GM12878 (cell line): ENCODE results near the gene PRKN. TPM values are rescaled to one million over a fixed set of nuclear protein-coding genes. Genes with fewer than 3 reads are reported as not detected.

Source experiments
- ATAC-seq: fragments of 200-7000 bp; cut with Tn5 transposase; 3 replicates; pipeline ENCODE4 v1.9.1; 2020; ENCODE audit warnings: mild to moderate bottlenecking, moderate library complexity
- BruUV-seq: library from RNA; stranded (reverse); fragments of 400-500 nt; replicated peaks from 2 replicates; lab custom pipeline; 2021; lab: Mats Ljungman, UMichigan
- CTCF ChIA-PET: fragments of 300-600 bp; sonication (Branson Sonifier 250); formaldehyde crosslinking; extraction: SDS; loops from one replicate; lab custom pipeline; 2021; ENCODE audit warnings: inconsistent platforms; lab: Yijun Ruan, JAX
- POLR2A ChIA-PET: fragments of 350-600 bp; formaldehyde crosslinking; extraction: SDS; loops from one replicate; lab custom pipeline; 2021; ENCODE audit warnings: inconsistent platforms; lab: Charles Lee
- RAD21 ChIA-PET: fragments of 300-600 bp; sonication (Branson Sonifier 250); formaldehyde crosslinking; loops from one replicate; lab custom pipeline; 2023; ENCODE audit warnings: antibody characterized with exemption; ENCODE audit not compliant: unreplicated experiment; lab: Charles Lee
- SMC1A ChIA-PET: fragments of 300-600 bp; sonication (Branson Sonifier 250); formaldehyde crosslinking; loops from one replicate; lab custom pipeline; 2023; ENCODE audit not compliant: unreplicated experiment, uncharacterized antibody; lab: Charles Lee
- DNase-seq: peaks from one replicate; pipeline ENCODE4 v3.0.0-alpha.2; 2011; ENCODE audit warnings: low read depth, low spot score
- FAIRE-seq: peaks from 3 replicates; lab custom pipeline; 2011; peaks lifted over from hg19 to GRCh38; lab: Jason Lieb, UNC
- H2AFZ ChIP-seq: 2 replicates; pipeline ENCODE4 v1.6.0; 2011; ENCODE audit warnings: low read depth, low read length, control low read depth; ENCODE audit not compliant: control insufficient read depth
- H3K27ac ChIP-seq: 2 replicates; pipeline ENCODE4 v1.5.1; 2011; ENCODE audit warnings: control low read depth; ENCODE audit not compliant: control insufficient read depth, insufficient read depth
- H3K27me3 ChIP-seq, 2 experiments: replicated peaks in 1 of 2; 2 replicates each; pipeline versions ENCODE4 v1.6.0 to v1.6.1; 2011; ENCODE audit warnings: low read length in 1 of 2; ENCODE audit not compliant: control insufficient read depth in 2 of 2, insufficient read depth in 2 of 2
- H3K36me3 ChIP-seq, 2 experiments: 2 replicates each; pipeline ENCODE4 v1.5.1; 2011; ENCODE audit warnings: low read length in 1 of 2; ENCODE audit not compliant: control insufficient read depth in 2 of 2, insufficient read depth in 2 of 2
- H3K4me1 ChIP-seq: 2 replicates; pipeline ENCODE4 v1.6.1; 2011; ENCODE audit warnings: mild to moderate bottlenecking, low read length, moderate library complexity, mixed read lengths; ENCODE audit not compliant: control insufficient read depth, insufficient read depth
- H3K4me2 ChIP-seq: 2 replicates; pipeline ENCODE4 v1.6.0; 2011; ENCODE audit warnings: control low read depth; ENCODE audit not compliant: control insufficient read depth, insufficient read depth
- H3K4me3 ChIP-seq: fragments of 200-600 bp; sonication (generic); 2 replicates; pipeline ENCODE4 v1.5.1; 2016
- H3K79me2 ChIP-seq: 2 replicates; pipeline ENCODE4 v1.6.0; 2011; ENCODE audit warnings: low read length; ENCODE audit not compliant: control insufficient read depth, insufficient read depth
- H3K9ac ChIP-seq: 2 replicates; pipeline ENCODE4 v1.8.0; 2011; ENCODE audit warnings: low read length, control low read depth, mixed read lengths; ENCODE audit not compliant: control insufficient read depth, insufficient read depth
- H3K9me3 ChIP-seq: replicated peaks from 3 replicates; pipeline ENCODE4 v1.5.1; 2011; ENCODE audit warnings: mild to moderate bottlenecking, low read length; ENCODE audit not compliant: control insufficient read depth, insufficient read depth
- H4K20me1 ChIP-seq: 2 replicates; pipeline ENCODE4 v1.6.0; 2011; ENCODE audit not compliant: control insufficient read depth, insufficient read depth
- ASH2L ChIP-seq: fragments of 300-600, 200-600 bp; sonication (generic); IDR thresholded peaks from 2 replicates; pipeline ENCODE4 v1.6.1; 2017; ENCODE audit warnings: low read depth, mild to moderate bottlenecking, borderline replicate concordance
- BHLHE40 ChIP-seq, 2 experiments: fragments of 450-650 bp in 1 of 2; IDR thresholded peaks; 2 replicates each; pipeline ENCODE4 v1.6.1; 2011 to 2017; ENCODE audit warnings: low read depth in 2 of 2, borderline replicate concordance in 1 of 2, improper control_type of control experiment in 1 of 2, low read length in 1 of 2, mild to moderate bottlenecking in 1 of 2
- CBX5 ChIP-seq: sonication (generic); IDR thresholded peaks from 2 replicates; pipeline ENCODE4 v1.6.1; 2016; ENCODE audit warnings: low read depth, moderate library complexity, mild to moderate bottlenecking, inconsistent platforms
- MEF2B ChIP-seq: fragments of 450-650 bp; IDR thresholded peaks from 2 replicates; pipeline ENCODE4 v1.6.1; 2018; ENCODE audit warnings: mild to moderate bottlenecking, moderate library complexity; ENCODE audit not compliant: partially characterized antibody, poor library complexity, severe bottlenecking
- NRF1 ChIP-seq: conservative IDR thresholded peaks from 2 replicates; pipeline ENCODE4 v1.6.1; 2011; ENCODE audit warnings: mild to moderate bottlenecking, low read depth, low read length, improper control_type of control experiment
- SIX5 ChIP-seq: IDR thresholded peaks from 2 replicates; pipeline ENCODE4 v1.6.1; 2011; ENCODE audit warnings: mild to moderate bottlenecking, low read depth, low read length, moderate library complexity; ENCODE audit not compliant: severe bottlenecking
- ZNF24 ChIP-seq: fragments of 450-650 bp; IDR thresholded peaks from 2 replicates; pipeline ENCODE4 v1.6.1; 2017; ENCODE audit warnings: antibody characterized with exemption, mild to moderate bottlenecking
- WGBS: methylation state at CpG from one replicate; pipeline ENCODE4 v1.1.6; 2016; ENCODE audit warnings: low lambda C conversion rate; ENCODE audit not compliant: insufficient replicate concordance, insufficient coverage; ENCODE audit errors: missing lambda C conversion rate; 5-methylcytosine and 5-hydroxymethylcytosine counted together
- in situ Hi-C: fragments of 300-500 bp; cut with MboI; formaldehyde crosslinking; loops from 9 replicates; pipeline ENCODE4 v1.14.3; 2018; ENCODE audit warnings: mixed read lengths
- intact Hi-C: fragments of 100-400 bp; cut with micrococcal nuclease; formaldehyde crosslinking; loops from one replicate; pipeline ENCODE4 v1.14.2; 2022; ENCODE audit not compliant: unreplicated experiment
- polyA plus RNA-seq, 11 experiments: library from polyadenylated mRNA; depleted of rRNA in 4 of 11; unstranded in 6 of 11; stranded (reverse) in 5 of 11; fragments of >200 nt; fragmentation: Nextera tagmentation in 4 of 11; fragmentation: Illumina TruSeq in 1 of 11; extraction: Ambion mirVana in 4 of 11; extraction: Trizol in 1 of 11; gene quantifications; 1 replicate in 1 of 11; 2 replicates in 10 of 11; pipeline versions ENCODE4 v1.2.1 to v1.2.3, GENCODE V29; 2011 to 2016; ENCODE audit warnings: inconsistent platforms in 2 of 11, missing spikeins in 2 of 11, low read depth in 1 of 11
- total RNA-seq, 4 experiments: library from RNA; depleted of rRNA in 3 of 4; stranded (reverse); fragments of >200 nt in 3 of 4; fragmentation: Illumina TruSeq in 1 of 4; extraction: Trizol in 1 of 4; gene quantifications; 2 replicates each; pipeline versions ENCODE4 v1.2.1 to v1.2.3, GENCODE V29; 2013 to 2021
- TF ChIP-seq, protein P1 (sequence below): IDR thresholded peaks from 2 replicates; pipeline ENCODE4 v1.6.1; 2012; ENCODE audit warnings: low read length, inconsistent platforms
- TF ChIP-seq, protein P2 (sequence below): fragments of 450-650 bp; IDR thresholded peaks from 2 replicates; pipeline ENCODE4 v1.6.1; 2017; ENCODE audit warnings: mild to moderate bottlenecking, moderate library complexity

PRKN gene
- total and polyA plus RNA-seq, 10 of the 15 experiments (the other 5 are each of a cell fraction or from before 2014, with no cell fraction given), result 0.06 to 0.09 TPM; not detected in 8

DNA sequence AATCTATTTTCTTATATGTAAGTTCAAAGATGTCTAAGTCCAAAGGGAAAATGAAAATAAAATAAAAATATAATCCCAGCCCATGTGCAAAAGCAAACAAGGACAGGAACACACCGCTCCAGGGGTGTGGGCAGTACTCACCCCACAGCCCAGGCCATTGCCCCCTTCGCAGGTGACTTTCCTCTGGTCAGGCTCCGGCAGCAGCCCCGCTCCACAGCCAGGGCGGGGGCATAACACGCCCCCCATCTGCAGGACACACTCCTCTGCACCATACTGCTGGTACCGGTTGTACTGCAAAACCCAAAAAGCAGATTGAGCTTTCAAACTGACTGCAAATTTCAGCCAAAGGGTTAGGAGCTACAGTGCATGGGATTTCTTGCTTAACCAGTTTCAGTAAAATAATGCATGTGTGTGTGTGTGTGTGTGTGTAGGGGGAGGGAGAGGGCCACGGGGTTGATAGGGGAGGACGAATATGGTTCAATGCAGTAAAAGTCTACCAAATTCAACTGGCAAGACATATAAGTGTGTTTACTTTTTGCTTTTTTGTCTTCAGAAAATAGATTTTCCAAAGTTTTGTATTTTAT lies 1178.8 kb downstream of the PRKN start:
- no peak overlapping the region for H3K9ac ChIP-seq
- no peak overlapping the region for H3K27ac ChIP-seq
- H3K9me3 ChIP-seq, result no peaks in the 10 kb centered on the region
- ChIA-PET POLR2A (interaction anchor here (0.6 kb wide), 1 partner anchor 41 kb away, joined by 3 read pairs; no protein-coding TSS in a partner anchor), SMC1A (no interaction called here), CTCF (no interaction called here), RAD21 (no interaction called here)
- H3K27me3 ChIP-seq, result no peaks in the 10 kb centered on the region
- no peak for DNase-seq
- 16% methylated on average over 9 of the region's 9 CpGs for WGBS
- in situ Hi-C loops (no loop called here), intact Hi-C loops (no loop called here)
- no peaks in the 10 kb centered on the region for H4K20me1 ChIP-seq
- no peak overlapping the region for H3K4me2 ChIP-seq
- H2AFZ ChIP-seq, result no peak overlapping the region
- FAIRE-seq, result no peak
- no peaks in the 10 kb centered on the region for H3K79me2 ChIP-seq
- no peaks in the 10 kb centered on the region for H3K4me1 ChIP-seq
- H3K4me3 ChIP-seq, result no peak overlapping the region
- BruUV-seq, result no TSS peak
- no peak for TF ChIP-seq SIX5
- no peak for TF ChIP-seq ASH2L
- TF ChIP-seq, protein P1, sequence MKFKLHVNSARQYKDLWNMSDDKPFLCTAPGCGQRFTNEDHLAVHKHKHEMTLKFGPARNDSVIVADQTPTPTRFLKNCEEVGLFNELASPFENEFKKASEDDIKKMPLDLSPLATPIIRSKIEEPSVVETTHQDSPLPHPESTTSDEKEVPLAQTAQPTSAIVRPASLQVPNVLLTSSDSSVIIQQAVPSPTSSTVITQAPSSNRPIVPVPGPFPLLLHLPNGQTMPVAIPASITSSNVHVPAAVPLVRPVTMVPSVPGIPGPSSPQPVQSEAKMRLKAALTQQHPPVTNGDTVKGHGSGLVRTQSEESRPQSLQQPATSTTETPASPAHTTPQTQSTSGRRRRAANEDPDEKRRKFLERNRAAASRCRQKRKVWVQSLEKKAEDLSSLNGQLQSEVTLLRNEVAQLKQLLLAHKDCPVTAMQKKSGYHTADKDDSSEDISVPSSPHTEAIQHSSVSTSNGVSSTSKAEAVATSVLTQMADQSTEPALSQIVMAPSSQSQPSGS, result no peak
- TF ChIP-seq ZNF24, result no peak
- TF ChIP-seq BHLHE40 (IDR thresholded peaks at IDR 0.05; ENCODE audit: borderline replicate concordance in 1 of 2, low read depth in 2 of 2, low read length in 1 of 2), result no peak
- no peaks in the 10 kb centered on the region for H3K36me3 ChIP-seq
- ATAC-seq, result no peak

DNA sequence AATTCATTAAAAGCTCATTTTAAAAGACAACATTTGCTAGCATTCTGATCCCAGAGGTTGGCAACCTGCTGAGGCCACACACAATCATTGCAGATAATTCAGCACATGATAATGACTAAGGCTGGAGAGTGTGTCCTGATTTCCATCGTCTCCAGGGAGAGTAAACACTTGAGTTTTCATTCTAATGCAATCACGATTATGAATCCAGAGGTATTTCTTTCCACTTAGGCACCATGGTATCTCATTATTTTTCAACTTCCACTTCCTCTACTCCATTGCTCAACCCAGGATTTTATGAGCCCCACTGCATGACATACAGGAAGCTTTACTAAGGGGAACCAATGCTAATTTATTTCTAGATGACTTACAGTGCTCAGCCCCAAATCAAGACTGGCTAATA lies 1179.9 kb downstream of the PRKN start:
- POLR2A ChIA-PET, result no interaction called here
- no peak for FAIRE-seq
- ATAC-seq, result no peak
- no peak overlapping the region for H3K27ac ChIP-seq
- H3K4me3 ChIP-seq, result no peak overlapping the region
- no peaks in the 10 kb centered on the region for H3K79me2 ChIP-seq
- H3K36me3 ChIP-seq, result no peaks in the 10 kb centered on the region
- no peak overlapping the region for H3K9ac ChIP-seq
- SMC1A ChIA-PET, result no interaction called here
- no peaks in the 10 kb centered on the region for H3K4me1 ChIP-seq
- CTCF ChIA-PET, result no interaction called here
- no peaks in the 10 kb centered on the region for H3K27me3 ChIP-seq
- H3K4me2 ChIP-seq, result no peak overlapping the region
- no peak for DNase-seq
- intact Hi-C loops, result no loop called here
- RAD21 ChIA-PET, result no interaction called here
- H4K20me1 ChIP-seq, result no peaks in the 10 kb centered on the region
- in situ Hi-C loops, result no loop called here
- no peak overlapping the region for H2AFZ ChIP-seq
- whole genome bisulfite sequencing, result 3% methylated on average over 2 of the region's 2 CpGs
- BruUV-seq, result no TSS peak
- no peaks in the 10 kb centered on the region for H3K9me3 ChIP-seq
- TF ChIP-seq MEF2B (no peak), NRF1 (no peak), CBX5 (no peak)
- TF ChIP-seq, protein P2, sequence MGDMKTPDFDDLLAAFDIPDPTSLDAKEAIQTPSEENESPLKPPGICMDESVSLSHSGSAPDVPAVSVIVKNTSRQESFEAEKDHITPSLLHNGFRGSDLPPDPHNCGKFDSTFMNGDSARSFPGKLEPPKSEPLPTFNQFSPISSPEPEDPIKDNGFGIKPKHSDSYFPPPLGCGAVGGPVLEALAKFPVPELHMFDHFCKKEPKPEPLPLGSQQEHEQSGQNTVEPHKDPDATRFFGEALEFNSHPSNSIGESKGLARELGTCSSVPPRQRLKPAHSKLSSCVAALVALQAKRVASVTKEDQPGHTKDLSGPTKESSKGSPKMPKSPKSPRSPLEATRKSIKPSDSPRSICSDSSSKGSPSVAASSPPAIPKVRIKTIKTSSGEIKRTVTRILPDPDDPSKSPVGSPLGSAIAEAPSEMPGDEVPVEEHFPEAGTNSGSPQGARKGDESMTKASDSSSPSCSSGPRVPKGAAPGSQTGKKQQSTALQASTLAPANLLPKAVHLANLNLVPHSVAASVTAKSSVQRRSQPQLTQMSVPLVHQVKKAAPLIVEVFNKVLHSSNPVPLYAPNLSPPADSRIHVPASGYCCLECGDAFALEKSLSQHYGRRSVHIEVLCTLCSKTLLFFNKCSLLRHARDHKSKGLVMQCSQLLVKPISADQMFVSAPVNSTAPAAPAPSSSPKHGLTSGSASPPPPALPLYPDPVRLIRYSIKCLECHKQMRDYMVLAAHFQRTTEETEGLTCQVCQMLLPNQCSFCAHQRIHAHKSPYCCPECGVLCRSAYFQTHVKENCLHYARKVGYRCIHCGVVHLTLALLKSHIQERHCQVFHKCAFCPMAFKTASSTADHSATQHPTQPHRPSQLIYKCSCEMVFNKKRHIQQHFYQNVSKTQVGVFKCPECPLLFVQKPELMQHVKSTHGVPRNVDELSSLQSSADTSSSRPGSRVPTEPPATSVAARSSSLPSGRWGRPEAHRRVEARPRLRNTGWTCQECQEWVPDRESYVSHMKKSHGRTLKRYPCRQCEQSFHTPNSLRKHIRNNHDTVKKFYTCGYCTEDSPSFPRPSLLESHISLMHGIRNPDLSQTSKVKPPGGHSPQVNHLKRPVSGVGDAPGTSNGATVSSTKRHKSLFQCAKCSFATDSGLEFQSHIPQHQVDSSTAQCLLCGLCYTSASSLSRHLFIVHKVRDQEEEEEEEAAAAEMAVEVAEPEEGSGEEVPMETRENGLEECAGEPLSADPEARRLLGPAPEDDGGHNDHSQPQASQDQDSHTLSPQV, result no peak
